Measurements from ENCODE around the gene LIN7A.

Gene LIN7A

GRCh38 chr12:80857311-80857710, 80.4 kb downstream of the LIN7A start:
- no peak for DNase-seq

DNA sequence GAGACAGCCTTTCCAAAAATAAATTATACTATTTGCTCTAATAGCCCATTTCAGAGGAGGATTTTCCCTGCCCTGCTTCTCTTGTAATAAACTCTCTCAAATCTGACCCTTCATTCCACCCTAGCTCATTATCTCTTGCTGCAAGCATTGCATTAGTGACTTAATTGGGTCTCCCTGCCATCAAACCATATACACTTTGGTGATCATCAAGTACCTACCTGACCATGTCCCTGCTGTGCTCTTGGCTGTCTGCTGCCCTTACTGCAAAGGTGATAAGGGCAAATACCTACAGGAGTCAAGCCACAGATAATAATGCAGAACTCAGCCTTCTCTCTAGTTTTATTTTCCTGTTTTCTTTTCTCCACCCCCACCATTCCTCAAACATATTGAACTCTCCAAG, 88.4 kb downstream of the LIN7A start:
- DNase-seq, result no peak

- no peak for DNase-seq
Observed at GRCh38 chr12:80848858-80849257, 88.9 kb downstream of the LIN7A start.

DNA sequence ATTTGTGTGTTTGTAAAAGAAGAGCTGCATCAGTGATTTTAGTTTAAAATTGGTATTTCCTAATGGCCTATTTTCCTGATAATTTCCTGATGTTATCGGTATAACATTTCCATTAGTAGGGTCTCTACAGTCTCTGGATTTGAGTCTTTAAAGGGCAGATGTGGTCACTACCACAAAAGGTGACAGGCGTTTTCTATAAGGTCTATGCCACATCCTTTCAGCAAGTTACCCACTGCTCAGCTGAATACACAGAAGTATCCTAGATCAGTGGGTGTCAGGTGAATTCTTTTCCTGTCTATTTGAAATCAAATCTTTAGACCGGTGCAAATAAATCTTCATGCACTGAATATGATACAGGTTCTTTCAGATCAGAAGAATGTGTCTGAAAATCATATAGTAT, 90.2 kb downstream of the LIN7A start:
- DNase-seq, result no peak

GRCh38 chr12:80846952-80847351, 90.8 kb downstream of the LIN7A start:
- no peak for DNase-seq

- DNase-seq, result no peak
Observed at GRCh38 chr12:80845639-80846038, 92.1 kb downstream of the LIN7A start.

DNA sequence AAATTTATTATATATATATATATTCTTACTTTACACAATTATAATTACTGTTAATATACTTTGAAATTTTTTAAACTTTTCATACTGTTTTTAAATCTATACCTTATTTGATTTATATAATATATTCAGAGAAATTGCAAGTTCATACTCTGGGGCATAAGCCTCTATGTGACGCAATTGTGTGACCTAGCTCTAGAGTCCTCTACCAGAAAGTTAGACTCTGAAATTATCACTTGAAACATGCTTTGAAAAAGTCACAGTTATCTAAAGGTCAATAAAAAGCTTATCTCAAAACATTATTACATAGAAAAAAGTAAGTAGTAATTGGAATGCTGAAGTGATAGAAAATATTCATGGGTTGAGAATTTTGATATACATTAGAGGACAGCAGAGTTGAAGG, 93.8 kb downstream of the LIN7A start:
- DNase-seq, result no peak

DNA sequence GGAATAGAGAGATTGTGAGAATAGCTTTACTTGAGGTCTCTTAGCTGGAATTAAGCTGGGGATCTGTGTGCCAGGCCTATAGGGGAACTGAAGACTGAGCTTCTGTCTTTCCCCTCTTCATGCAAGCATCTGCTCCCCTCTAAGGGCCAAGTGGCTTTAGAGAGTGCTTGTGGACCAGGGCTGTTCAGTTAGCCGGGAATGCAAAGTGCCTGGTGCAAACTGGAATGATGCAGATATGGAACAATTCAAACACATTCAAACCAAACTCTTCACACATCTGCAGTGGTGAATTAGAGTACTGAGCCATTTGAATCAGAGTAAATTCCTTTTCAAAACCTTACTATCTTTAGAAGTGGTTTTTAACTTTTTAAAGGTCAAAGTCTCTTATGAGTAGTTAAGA, 99.0 kb downstream of the LIN7A start:
- DNase-seq, result no peak

DNA sequence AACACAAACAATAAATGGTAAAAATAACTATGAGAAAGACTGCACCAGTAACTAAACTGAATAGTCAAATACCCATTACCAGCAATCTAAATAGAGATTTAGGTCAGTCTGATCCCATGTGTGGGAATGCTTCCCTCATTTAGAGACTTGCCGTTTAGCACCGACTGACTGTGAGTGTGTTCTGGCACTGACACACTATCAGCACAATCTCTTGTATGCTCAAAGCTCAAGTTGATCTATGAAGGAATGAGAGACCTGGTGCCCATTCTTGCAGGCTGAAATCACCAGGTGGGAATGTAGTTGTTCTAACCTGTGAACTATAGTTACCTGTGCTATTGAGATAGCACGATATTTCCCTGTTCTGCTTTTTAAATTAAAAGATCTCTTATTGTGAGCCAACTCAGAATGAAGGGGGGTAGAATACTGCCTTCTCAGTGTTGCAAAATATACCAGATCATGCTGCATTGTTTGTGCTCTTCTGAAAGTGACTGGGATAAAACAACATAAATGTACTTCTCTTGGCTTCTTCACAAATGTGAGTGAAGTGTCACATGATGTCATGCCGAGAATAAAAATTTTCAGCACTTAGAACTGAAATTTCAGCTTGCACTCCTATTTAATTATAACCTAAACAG, 99.6 kb downstream of the LIN7A start:
- no peak for DNase-seq

DNA sequence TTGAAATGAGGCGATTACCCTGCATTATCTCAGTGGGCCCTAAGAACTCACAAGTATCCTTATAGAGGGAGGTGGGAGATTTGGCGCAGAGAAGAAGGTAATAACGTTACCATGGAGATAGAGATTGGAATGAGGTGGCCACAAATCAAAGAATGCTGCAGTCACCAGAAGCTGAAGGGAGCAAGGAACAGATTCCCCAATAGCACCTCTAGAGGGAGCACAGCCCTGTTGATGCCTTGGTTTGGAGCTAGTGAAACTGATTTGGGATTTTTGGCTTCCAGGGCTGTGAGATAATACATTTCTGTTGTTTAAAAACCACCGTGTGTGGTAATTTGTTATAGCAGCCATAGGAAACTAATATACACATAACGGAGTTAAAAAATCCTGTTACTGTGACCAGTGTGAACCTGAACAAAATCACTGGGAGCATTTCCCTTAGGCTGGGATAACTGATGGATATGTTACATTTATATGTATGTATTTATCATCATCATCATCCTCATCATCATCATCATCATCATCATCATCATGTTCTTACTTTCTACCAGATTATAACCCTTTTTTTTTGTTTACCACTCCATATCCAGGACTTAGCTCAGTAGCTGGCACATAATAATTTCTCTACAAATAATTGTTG, 100.3 kb downstream of the LIN7A start:
- DNase-seq, result no peak

DNA sequence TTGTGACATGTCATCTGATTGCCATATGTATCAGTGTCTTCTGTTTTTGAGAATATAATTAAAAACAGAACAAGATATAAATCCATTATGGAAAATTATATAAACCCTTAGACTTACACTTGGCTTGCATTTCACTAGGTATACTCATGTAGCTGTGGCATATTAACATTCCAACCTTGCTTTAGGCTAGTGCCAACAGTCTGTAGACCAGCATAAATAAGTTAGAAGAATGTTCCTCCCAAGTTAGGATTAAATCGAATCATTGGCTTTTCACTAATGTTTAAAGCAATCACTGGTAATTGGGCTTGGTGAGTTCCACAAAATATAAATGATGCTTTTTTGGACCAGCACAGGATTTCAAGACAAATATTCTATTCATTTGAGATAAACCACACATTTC, 103.0 kb downstream of the LIN7A start:
- DNase-seq, result no peak

DNA sequence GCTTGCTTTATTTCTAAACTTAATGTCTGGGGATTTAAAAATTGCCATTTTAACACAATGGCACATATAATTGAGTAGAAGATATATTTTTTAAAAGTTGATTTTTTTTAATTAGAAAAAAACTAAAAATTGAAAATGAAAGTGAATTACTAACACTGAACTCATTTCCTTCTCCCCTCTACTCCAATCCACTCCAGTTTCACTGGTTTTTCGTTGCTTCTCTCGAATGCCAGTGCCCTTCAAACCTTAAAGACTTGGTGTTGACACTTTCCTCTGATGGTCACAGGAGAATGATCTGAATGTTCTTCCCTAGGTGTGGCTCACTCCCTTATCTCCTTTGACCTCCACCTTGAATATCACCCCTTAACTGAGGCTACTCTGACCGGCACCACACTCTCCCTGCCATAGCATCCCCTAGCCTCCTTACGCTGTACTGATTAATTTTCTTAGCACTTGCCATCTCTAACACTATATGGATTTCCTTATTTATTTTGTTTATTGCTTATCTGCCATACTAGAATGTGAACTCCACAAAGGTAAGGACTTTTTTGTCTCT, 107.1 kb downstream of the LIN7A start:
- DNase-seq, result no peak

GRCh38 chr12:80829767-80830166, 108.0 kb downstream of the LIN7A start:
- DNase-seq, result no peak

GRCh38 chr12:80825506-80825905, 112.2 kb downstream of the LIN7A start:
- DNase-seq, result no peak

DNA sequence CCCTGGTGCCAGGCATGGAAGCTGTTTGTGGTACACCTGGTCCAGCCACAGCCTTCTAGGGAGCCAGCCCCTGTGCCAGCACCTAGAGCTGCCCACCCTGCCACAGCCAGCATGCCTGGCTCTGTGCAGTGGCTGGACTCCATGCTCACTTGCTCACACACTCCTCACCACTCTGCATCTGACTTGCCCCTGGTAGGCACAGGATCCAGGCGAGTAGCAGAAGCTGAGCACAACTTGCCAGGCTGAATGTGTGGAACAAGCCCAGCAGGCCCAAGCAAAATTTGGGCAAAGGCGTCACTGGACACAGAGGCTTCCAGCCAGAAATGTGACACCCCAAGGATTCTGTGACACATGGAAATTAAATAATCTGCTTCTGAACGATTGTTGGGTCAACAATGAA, 114.3 kb downstream of the LIN7A start:
- no peak for DNase-seq

- DNase-seq, result no peak
Observed at GRCh38 chr12:80821513-80822000, 116.2 kb downstream of the LIN7A start.

GRCh38 chr12:80818878-80819277, 118.9 kb downstream of the LIN7A start:
- DNase-seq, result no peak

GRCh38 chr12:80815351-80815750, 122.4 kb downstream of the LIN7A start:
- DNase-seq, result no peak

DNA sequence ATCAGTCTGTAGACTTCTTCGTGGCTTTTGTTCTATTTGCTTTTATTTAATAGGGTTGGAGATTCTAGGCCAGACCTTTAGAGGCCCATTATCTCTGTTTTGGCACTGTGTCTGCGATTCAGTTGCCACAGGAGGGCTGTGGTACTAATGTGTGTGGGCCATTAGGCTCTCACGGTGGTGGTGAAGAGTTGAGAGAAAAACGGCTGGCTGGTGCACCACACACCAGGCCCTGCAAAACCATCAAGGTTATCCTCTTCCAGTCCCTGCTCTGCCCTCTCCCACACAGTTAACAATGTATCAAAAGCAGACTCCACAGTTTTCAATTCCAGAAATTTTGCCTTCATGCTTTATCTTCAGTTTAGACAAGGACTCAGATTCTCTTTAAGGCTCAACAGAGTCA, 123.3 kb downstream of the LIN7A start:
- DNase-seq, result no peak

GRCh38 chr12:80813820-80814219, 123.9 kb downstream of the LIN7A start:
- DNase-seq, result no peak

- no peak for DNase-seq
Observed at GRCh38 chr12:80811957-80812708, 125.6 kb downstream of the LIN7A start.

DNA sequence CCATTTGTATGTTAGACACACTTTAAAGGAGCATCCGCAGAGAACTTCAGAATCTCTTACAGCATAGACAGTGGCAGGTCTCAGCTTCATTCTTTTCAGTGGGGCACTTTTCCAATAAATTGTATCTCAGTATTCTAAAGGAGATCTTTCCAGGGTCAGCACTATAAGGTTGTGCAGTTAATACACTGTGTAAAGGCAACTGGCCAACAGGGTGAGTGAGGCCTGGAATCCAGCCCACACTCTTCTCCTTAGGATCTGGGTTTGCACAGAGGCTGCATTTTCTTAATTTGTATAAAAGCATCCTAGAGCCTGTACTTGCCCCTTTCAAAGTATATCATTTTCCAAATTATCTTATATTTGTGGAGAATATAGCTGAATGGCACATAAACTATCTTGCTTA, 126.9 kb downstream of the LIN7A start:
- no peak for DNase-seq

DNA sequence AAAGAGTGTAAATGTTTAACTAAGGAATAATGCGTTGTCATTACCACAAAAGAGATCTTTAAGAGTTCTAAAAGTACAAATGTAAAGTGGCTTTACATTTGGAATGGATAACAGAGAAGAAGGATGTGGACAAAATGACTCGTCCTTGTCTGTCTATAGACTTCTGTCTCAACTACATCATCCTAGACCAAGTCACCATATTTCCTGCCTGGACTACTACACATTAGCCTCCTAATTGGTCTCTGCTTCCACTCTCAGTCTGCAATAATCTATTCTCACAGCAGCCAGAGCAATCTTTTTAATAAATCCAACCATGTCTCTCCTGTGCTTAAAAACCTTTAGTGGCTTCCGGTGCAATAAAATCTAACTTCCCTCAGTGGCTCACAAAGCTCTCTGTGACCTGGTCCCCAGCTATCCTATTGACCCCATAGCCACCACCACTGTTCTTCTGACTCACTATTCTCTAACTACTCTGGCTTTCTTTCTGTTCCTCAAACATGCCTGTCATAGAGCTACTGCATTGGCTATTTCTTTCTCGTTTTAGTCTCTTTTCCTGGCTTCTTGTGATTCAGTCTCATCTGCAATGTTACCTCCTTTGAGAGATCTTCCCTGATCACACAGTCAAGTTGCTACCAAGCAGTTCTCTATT, 130.0 kb downstream of the LIN7A start:
- DNase-seq, result no peak

Data from activated effector memory CD4-positive, alpha-beta T cell treated with Interleukin-2 at 50 U/mL for 16 hours (primary cell).